Smooth muscle cell (in vitro differentiated cells): ENCODE measurements around the gene MCOLN1. TPM values are rescaled to one million over a fixed set of nuclear protein-coding genes. Genes with fewer than 3 reads are reported as not detected.

Experiments used
- DNase-seq: peaks from one replicate; lab custom pipeline; 2025; ENCODE audit not compliant: unreplicated experiment; lab: John Stamatoyannopoulos, UW
- H2AFZ ChIP-seq: fragments of 200-600 bp; sonication (generic); 2 replicates; pipeline ENCODE4 v1.6.0; 2016; ENCODE audit warnings: antibody characterized with exemption, low read depth, mild to moderate bottlenecking
- H3F3A ChIP-seq: fragments of 200-600 bp; sonication (generic); 2 replicates; pipeline ENCODE4 v1.6.0; 2017; ENCODE audit warnings: antibody characterized with exemption, low read depth
- H3K27ac ChIP-seq: fragments of 200-600 bp; sonication (generic); 2 replicates; pipeline ENCODE4 v1.5.1; 2016; ENCODE audit warnings: low read depth, mild to moderate bottlenecking
- H3K27me3 ChIP-seq: fragments of 200-600 bp; sonication (generic); 2 replicates; pipeline ENCODE4 v1.6.1; 2016; ENCODE audit warnings: low read depth, mild to moderate bottlenecking
- H3K36me3 ChIP-seq: fragments of 200-600 bp; sonication (generic); 2 replicates; pipeline ENCODE4 v1.5.1; 2016; ENCODE audit warnings: low read depth
- H3K4me1 ChIP-seq: fragments of 200-600 bp; sonication (generic); 2 replicates; pipeline ENCODE4 v1.5.1; 2016; ENCODE audit warnings: low read depth
- H3K4me2 ChIP-seq: fragments of 200-600 bp; sonication (generic); 2 replicates; pipeline ENCODE4 v1.6.0; 2016; ENCODE audit warnings: mild to moderate bottlenecking
- H3K4me3 ChIP-seq: fragments of 200-600 bp; sonication (generic); 2 replicates; pipeline ENCODE4 v1.5.1; 2016; ENCODE audit warnings: mild to moderate bottlenecking
- H3K79me2 ChIP-seq: fragments of 200-600 bp; sonication (generic); 2 replicates; pipeline ENCODE4 v1.6.0; 2016; ENCODE audit warnings: low read depth, mild to moderate bottlenecking
- H3K9ac ChIP-seq: fragments of 200-600 bp; sonication (generic); 2 replicates; pipeline ENCODE4 v1.6.0; 2016; ENCODE audit warnings: low read depth
- H3K9me3 ChIP-seq: fragments of 200-600 bp; sonication (generic); replicated peaks from 2 replicates; pipeline ENCODE4 v1.5.1; 2016; ENCODE audit warnings: low read depth
- H4K20me1 ChIP-seq: fragments of 200-600 bp; sonication (generic); 2 replicates; pipeline ENCODE4 v1.6.0; 2016; ENCODE audit warnings: low read depth
- CTCF ChIP-seq: fragments of 200-600 bp; sonication (generic); IDR thresholded peaks from 2 replicates; pipeline ENCODE4 v1.5.1; 2017; ENCODE audit warnings: borderline replicate concordance, mild to moderate bottlenecking, antibody characterized with exemption; ENCODE audit not compliant: insufficient read depth, poor library complexity, severe bottlenecking
- WGBS: methylation state at CpG from one replicate; pipeline ENCODE4 v1.1.7; 2016; ENCODE audit warnings: low lambda C conversion rate; 5-methylcytosine and 5-hydroxymethylcytosine counted together
- polyA plus RNA-seq: library from polyadenylated mRNA; unstranded; fragments of >200 nt; fragmentation: Nextera tagmentation; extraction: Ambion mirVana; gene quantifications from 2 replicates; pipeline ENCODE4 v1.2.1, GENCODE V29; 2016
- total RNA-seq: library from RNA; depleted of rRNA; stranded (reverse); fragments of >200 nt; gene quantifications from 2 replicates; pipeline ENCODE4 v1.2.3, GENCODE V29; 2014

MCOLN1 gene
- total and polyA plus RNA-seq, 2 experiments from 2014 or later, result 9.8 to 19.2 TPM

GRCh38 chr19:7476777-7477494, 45.5 kb upstream of the MCOLN1 start:
- Histone ChIP-seq H4K20me1 (no peaks in the 10 kb centered on the region), H3K9me3 (no peaks in the 10 kb centered on the region), H3K27me3 (no peaks in the 10 kb centered on the region), H3K4me1 (peaks cover 5% of the 10 kb centered on the region), H3K79me2 (no peaks in the 10 kb centered on the region), H3K27ac (no peak overlapping the region), H3K9ac (no peak overlapping the region), H3K4me2 (no peak overlapping the region), H3F3A (no peaks in the 10 kb centered on the region), H2AFZ (no peak overlapping the region), H3K36me3 (no peaks in the 10 kb centered on the region), H3K4me3 (no peak overlapping the region)
- no peak for TF ChIP-seq CTCF
- WGBS, result 92% methylated on average over 22 of the region's 35 CpGs
- no peak for DNase-seq

- Histone ChIP-seq H3K27me3 (no peaks in the 10 kb centered on the region), H3K9ac (no peak overlapping the region), H3K79me2 (no peaks in the 10 kb centered on the region), H3K36me3 (no peaks in the 10 kb centered on the region), H3K4me1 (peaks cover 5% of the 10 kb centered on the region), H2AFZ (no peak overlapping the region), H3K9me3 (no peaks in the 10 kb centered on the region), H3K4me2 (no peak overlapping the region), H3K27ac (no peak overlapping the region), H4K20me1 (no peaks in the 10 kb centered on the region), H3F3A (no peaks in the 10 kb centered on the region), H3K4me3 (no peak overlapping the region)
- WGBS, result 96% methylated on average over 10 of the region's 10 CpGs
- TF ChIP-seq CTCF, result no peak
- no peak for DNase-seq
Observed at GRCh38 chr19:7477758-7478157, 44.7 kb upstream of the MCOLN1 start.

GRCh38 chr19:7478173-7478842, 44.1 kb upstream of the MCOLN1 start:
- no peak overlapping the region for H3K27ac ChIP-seq
- H3K4me3 ChIP-seq, result no peak overlapping the region
- no peaks in the 10 kb centered on the region for H3K36me3 ChIP-seq
- 91% methylated on average over 23 of the region's 26 CpGs for WGBS
- H3F3A ChIP-seq, result no peaks in the 10 kb centered on the region
- DNase-seq, result no peak
- H2AFZ ChIP-seq, result no peak overlapping the region
- H3K27me3 ChIP-seq, result no peaks in the 10 kb centered on the region
- TF ChIP-seq CTCF, result no peak
- no peak overlapping the region for H3K9ac ChIP-seq
- H3K79me2 ChIP-seq, result no peaks in the 10 kb centered on the region
- H4K20me1 ChIP-seq, result no peaks in the 10 kb centered on the region
- H3K4me2 ChIP-seq, result no peak overlapping the region
- peaks cover 5% of the 10 kb centered on the region for H3K4me1 ChIP-seq
- no peaks in the 10 kb centered on the region for H3K9me3 ChIP-seq
